Left lung (tissue), 10 donors: Measurements from ENCODE around the gene BNIP3. TPM values are rescaled to one million over a fixed set of nuclear protein-coding genes. Genes with fewer than 3 reads are reported as not detected.

ENCODE experiments used
- ATAC-seq: fragments of 200-7000 bp; cut with Tn5 transposase; one replicate; pipeline ENCODE4 v1.9.1; 2020; ENCODE audit warnings: moderate library complexity
- DNase-seq, 4 donors: peaks; one replicate each; pipeline ENCODE4 v3.0.0-alpha.2; 2013 to 2020
- H3K27ac ChIP-seq, 2 donors: fragments of 200-600 bp; sonication (generic) in 1 of 2; one replicate each; pipeline versions ENCODE4 v1.5.0 to v1.8.0; 2020 to 2021
- H3K27me3 ChIP-seq, 2 donors: fragments of 200-600 bp; sonication (generic) in 1 of 2; one replicate each; pipeline versions ENCODE4 v1.5.0 to v1.8.0; 2020 to 2021
- H3K36me3 ChIP-seq, 2 donors: fragments of 200-600 bp; sonication (generic) in 1 of 2; one replicate each; pipeline versions ENCODE4 v1.5.0 to v1.8.0; 2020 to 2021
- H3K4me1 ChIP-seq, 2 donors: fragments of 200-600 bp; one replicate each; pipeline ENCODE4 v1.8.0; 2021
- H3K4me3 ChIP-seq, 2 donors: fragments of 200-600 bp; sonication (generic) in 1 of 2; one replicate each; pipeline versions ENCODE4 v1.5.0 to v1.8.0; 2020 to 2021; ENCODE audit warnings: mild to moderate bottlenecking in 1 of 2
- H3K9me3 ChIP-seq, 2 donors: fragments of 200-600 bp; sonication (generic) in 1 of 2; one replicate each; pipeline versions ENCODE4 v1.5.0 to v1.8.0; 2020 to 2021
- intact Hi-C, 2 donors: fragments of 100-400 bp; cut with DNase I; formaldehyde crosslinking; loops; one replicate each; pipeline versions ENCODE4 v1.11.2 to v1.14.2; 2022
- polyA plus RNA-seq, 6 donors: library from polyadenylated mRNA; unstranded; fragments of 120-200 nt; gene quantifications; one replicate each; pipeline ENCODE4 v1.2.1, GENCODE V29; 2013; ENCODE audit not compliant: insufficient read length in 6 of 6
- total RNA-seq, 2 donors: library from RNA; stranded (reverse); fragmentation: NEBNext Ultra II Directional; extraction: Animal tissue kit (Norgen Biotek cat#: 25700); gene quantifications; one replicate each; pipeline ENCODE4 v1.2.1, GENCODE V29; 2021
- TF ChIP-seq, protein P1 (sequence below), 2 donors: fragments of 200-600 bp; sonication (generic) in 1 of 2; IDR thresholded peaks; one replicate each; pipeline versions ENCODE4 v1.5.0 to v1.8.0; 2021; ENCODE audit warnings: antibody characterized with exemption in 2 of 2
- donor health status: DM: no; HTN: yes; CAD: no.
- donor health status: DM: no; HTN: no; CAD: no.

The BNIP3 gene
- total and polyA plus RNA-seq, 8 donors: 25.7 to 55.3 (median 36.1) TPM

- intact Hi-C loops: no loop called here
- Histone ChIP-seq H3K9me3 (no peaks in the 10 kb centered on the region), H3K27ac (no peak overlapping the region), H3K4me1 (no peaks in the 10 kb centered on the region), H3K4me3 (no peak overlapping the region), H3K36me3 (peaks cover 0 to 87% of the 10 kb centered on the region in 2 donors), H3K27me3 (no peaks in the 10 kb centered on the region)
- DNase-seq (peak in 1 of 4 donors; percentile 60), ATAC-seq (peak; percentile 43)
- TF ChIP-seq, protein P1, sequence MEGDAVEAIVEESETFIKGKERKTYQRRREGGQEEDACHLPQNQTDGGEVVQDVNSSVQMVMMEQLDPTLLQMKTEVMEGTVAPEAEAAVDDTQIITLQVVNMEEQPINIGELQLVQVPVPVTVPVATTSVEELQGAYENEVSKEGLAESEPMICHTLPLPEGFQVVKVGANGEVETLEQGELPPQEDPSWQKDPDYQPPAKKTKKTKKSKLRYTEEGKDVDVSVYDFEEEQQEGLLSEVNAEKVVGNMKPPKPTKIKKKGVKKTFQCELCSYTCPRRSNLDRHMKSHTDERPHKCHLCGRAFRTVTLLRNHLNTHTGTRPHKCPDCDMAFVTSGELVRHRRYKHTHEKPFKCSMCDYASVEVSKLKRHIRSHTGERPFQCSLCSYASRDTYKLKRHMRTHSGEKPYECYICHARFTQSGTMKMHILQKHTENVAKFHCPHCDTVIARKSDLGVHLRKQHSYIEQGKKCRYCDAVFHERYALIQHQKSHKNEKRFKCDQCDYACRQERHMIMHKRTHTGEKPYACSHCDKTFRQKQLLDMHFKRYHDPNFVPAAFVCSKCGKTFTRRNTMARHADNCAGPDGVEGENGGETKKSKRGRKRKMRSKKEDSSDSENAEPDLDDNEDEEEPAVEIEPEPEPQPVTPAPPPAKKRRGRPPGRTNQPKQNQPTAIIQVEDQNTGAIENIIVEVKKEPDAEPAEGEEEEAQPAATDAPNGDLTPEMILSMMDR (IDR thresholded peaks at IDR 0.05): no peak
These were observed 38.5 kb downstream of the BNIP3 start for GRCh38 chr10:131943021-131943814.

DNA sequence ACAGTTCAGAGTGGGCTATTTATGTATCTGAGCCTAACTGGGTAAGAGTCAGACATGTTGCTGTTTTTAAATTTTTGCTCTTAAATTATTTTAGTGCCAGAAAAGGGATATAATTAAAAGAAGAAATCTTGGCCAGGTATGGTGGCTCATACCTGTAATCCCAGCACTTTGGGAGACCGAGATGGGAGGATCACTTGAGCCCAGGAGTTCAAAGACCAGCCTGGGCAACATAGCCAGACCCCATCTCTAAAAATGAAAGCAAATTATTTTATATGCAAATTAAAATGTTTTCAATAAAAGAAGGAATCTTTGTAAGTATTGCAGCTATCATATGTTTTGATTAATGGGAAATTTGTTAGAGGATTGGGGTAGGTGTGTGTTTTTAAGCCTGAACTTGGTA lies 39.3 kb downstream of the BNIP3 start:
- H3K9me3 ChIP-seq: no peaks in the 10 kb centered on the region
- no peaks in the 10 kb centered on the region for H3K4me1 ChIP-seq
- peaks cover 0 to 87% of the 10 kb centered on the region in 2 donors for H3K36me3 ChIP-seq
- ATAC-seq (no peak), DNase-seq (no peak)
- H3K27me3 ChIP-seq: no peaks in the 10 kb centered on the region
- no peak overlapping the region for H3K4me3 ChIP-seq
- intact Hi-C loops: no loop called here
- TF ChIP-seq, protein P1 (IDR thresholded peaks at IDR 0.05): no peak
- H3K27ac ChIP-seq: no peak overlapping the region

DNA sequence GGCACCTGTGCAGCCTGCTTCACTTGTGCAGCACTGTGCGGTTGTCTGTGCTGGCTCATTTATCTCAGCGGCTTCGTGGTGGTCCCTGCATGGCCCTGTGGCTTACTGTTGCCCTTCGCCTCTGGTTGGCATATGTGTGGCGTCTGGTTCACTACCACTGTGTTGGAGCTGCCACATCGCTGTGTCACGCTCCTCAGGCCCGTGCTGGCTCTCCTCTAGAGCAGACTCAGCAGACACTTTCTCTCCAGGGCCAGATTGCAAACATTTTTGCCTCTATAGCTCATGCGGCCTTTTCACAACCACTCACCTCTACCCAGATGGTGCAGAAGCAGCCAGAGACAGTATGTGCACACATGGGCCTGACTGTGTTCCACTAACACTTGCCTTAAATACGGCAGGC lies 43.0 kb downstream of the BNIP3 start:
- no peak for DNase-seq
- H3K27me3 ChIP-seq: no peaks in the 10 kb centered on the region
- TF ChIP-seq, protein P1 (IDR thresholded peaks at IDR 0.05): no peak
- no peak overlapping the region for H3K27ac ChIP-seq
- ATAC-seq: no peak
- intact Hi-C loops: no loop called here
- peaks cover 0 to 82% of the 10 kb centered on the region in 2 donors for H3K36me3 ChIP-seq
- H3K4me1 ChIP-seq: peaks cover 0 to 3% of the 10 kb centered on the region in 2 donors
- no peaks in the 10 kb centered on the region for H3K9me3 ChIP-seq
- H3K4me3 ChIP-seq: no peak overlapping the region

DNA sequence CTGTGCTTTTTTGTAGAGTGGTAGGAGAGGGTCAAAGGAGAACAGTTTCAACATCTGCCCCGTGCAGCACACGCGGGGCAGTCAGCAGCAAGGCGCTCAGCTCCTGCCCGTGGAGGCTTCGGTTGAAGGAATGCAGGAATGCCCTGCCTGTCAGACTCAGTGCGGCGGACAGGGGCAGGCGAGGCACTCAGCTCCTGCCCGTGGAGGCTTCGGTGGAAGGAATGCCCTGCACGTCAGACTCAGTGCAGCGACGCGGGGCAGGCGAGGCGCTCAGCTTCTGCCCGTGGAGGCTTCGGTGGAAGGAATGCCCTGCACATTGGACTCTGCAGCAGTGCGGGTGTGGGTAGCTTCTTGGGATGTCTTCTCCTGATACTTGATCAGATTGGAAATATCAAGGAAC lies 43.9 kb downstream of the BNIP3 start:
- H3K4me1 ChIP-seq: peaks cover 0 to 3% of the 10 kb centered on the region in 2 donors
- H3K27ac ChIP-seq: no peak overlapping the region
- no peak overlapping the region for H3K4me3 ChIP-seq
- no peaks in the 10 kb centered on the region for H3K27me3 ChIP-seq
- ATAC-seq: no peak
- intact Hi-C loops: no loop called here
- DNase-seq: no peak
- H3K36me3 ChIP-seq: peaks cover 0 to 74% of the 10 kb centered on the region in 2 donors
- H3K9me3 ChIP-seq: no peaks in the 10 kb centered on the region
- TF ChIP-seq, protein P1 (IDR thresholded peaks at IDR 0.05): no peak

GRCh38 chr10:131936736-131937135 lies 45.0 kb downstream of the BNIP3 start:
- Histone ChIP-seq H3K27ac (no peak overlapping the region), H3K36me3 (peaks cover 0 to 63% of the 10 kb centered on the region in 2 donors), H3K4me3 (no peak overlapping the region), H3K4me1 (peaks cover 0 to 3% of the 10 kb centered on the region in 2 donors), H3K27me3 (no peaks in the 10 kb centered on the region), H3K9me3 (no peaks in the 10 kb centered on the region)
- TF ChIP-seq, protein P1 (IDR thresholded peaks at IDR 0.05): no peak
- intact Hi-C loops: no loop called here
- ATAC-seq (no peak), DNase-seq (no peak)
